PFSK-1 (cell line): ENCODE measurements around the gene WDFY2.

Experiments
- POLR2AphosphoS5 ChIP-seq: IDR thresholded peaks from 2 replicates; pipeline ENCODE4 v1.6.1; 2012; ENCODE audit warnings: low read depth, mild to moderate bottlenecking, control low read depth, low read length, moderate library complexity
- TAF1 ChIP-seq: IDR thresholded peaks from 2 replicates; pipeline ENCODE4 v1.6.1; 2012; ENCODE audit warnings: low read length, control low read depth, borderline replicate concordance; ENCODE audit not compliant: insufficient read depth

DNA sequence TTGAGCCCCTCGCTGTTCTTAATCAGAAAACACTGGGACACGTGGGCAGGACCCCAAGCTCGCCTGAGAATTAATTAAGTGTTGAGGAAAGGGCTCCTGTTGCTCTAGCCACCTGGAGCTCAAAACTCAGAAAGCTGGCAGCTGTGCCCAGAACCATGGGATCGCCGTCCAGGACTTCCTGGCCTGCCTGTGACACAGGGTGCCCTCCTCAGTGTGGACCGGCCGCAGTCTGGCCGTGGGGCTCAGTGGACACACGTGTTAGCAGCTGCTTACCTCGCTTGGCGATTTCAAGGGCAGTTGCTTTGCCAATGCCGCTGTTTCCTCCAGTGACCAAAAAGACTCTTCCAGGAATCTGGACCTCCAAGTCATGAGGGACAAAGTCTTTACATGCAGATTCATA is 215.0 kb downstream of the WDFY2 start:
- TF ChIP-seq TAF1 (no peak), POLR2AphosphoS5 (no peak)
